ENCODE data around the gene GALNT10.

The GALNT10 gene, protein sequence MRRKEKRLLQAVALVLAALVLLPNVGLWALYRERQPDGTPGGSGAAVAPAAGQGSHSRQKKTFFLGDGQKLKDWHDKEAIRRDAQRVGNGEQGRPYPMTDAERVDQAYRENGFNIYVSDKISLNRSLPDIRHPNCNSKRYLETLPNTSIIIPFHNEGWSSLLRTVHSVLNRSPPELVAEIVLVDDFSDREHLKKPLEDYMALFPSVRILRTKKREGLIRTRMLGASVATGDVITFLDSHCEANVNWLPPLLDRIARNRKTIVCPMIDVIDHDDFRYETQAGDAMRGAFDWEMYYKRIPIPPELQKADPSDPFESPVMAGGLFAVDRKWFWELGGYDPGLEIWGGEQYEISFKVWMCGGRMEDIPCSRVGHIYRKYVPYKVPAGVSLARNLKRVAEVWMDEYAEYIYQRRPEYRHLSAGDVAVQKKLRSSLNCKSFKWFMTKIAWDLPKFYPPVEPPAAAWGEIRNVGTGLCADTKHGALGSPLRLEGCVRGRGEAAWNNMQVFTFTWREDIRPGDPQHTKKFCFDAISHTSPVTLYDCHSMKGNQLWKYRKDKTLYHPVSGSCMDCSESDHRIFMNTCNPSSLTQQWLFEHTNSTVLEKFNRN

GRCh38 chr5:154190595-154191304 is at the start of gene GALNT10:
Gene GALNT10, plus strand, starts transcription at chr5:154190733. Its CDS starts 134 bp downstream, at chr5:154190867.
- TF ChIP-seq GATA3 (IDR thresholded peaks at IDR 0.05; ENCODE audit: low read depth, low read length) = no peak
- TF ChIP-seq GATA2 (IDR thresholded peaks at IDR 0.05; ENCODE audit: low read depth, low read length) = no peak

DNA sequence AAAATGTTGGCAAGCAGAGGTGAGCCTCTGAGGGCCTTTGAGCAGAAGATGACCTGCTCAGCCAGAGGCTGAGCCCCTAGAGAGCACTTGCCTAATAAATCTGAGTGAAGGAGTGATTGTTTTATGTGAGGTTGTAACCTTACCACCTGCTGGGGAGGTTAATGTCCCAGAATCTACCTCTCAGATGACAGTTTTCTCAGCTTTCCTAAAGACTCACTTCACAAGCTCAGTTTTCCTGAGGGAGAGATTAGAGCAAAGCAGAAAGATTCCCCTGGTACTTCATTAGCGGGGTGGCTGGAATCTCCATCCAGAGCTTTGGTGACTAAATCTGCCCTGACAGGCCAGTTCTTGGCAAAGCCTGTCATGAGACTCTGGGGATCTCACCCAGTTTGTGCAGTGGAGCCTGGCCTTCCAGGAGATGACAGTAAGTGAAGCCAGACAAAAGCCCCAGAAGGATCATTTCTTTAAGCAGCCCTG is 48.8 kb upstream of the GALNT10 start:
- TF ChIP-seq GATA3 (IDR thresholded peaks at IDR 0.05; ENCODE audit: low read depth, low read length) (no peak), GATA2 (IDR thresholded peaks at IDR 0.05; ENCODE audit: low read depth, low read length) (no peak)

- TF ChIP-seq GATA2 (IDR thresholded peaks at IDR 0.05; ENCODE audit: low read depth, low read length) (no peak), GATA3 (IDR thresholded peaks at IDR 0.05; ENCODE audit: low read depth, low read length) (no peak)
Measured at GRCh38 chr5:154143211-154143641, 47.3 kb upstream of the GALNT10 start.

- TF ChIP-seq GATA3 (IDR thresholded peaks at IDR 0.05; ENCODE audit: low read depth, low read length) = no peak
Measured at GRCh38 chr5:154145268-154145667, 45.3 kb upstream of the GALNT10 start.

DNA sequence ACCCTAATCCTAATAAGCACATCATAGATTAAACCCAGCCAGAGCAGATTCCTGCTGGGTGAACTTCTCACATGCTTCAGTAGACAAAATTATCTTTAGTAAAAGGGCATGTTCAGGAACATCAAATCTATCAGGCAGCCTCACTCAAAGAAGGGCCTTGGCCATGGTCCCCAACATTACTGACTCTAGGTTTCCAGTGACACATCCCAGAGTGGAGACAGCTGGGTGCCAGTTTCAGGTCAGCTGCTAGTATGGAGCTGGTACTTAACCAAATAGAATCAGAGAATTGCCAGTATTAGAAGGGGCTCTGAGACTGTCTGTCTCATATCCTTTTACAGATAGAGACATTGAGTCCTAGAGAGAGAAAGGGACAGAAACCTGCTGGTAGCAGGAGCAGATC is 44.1 kb upstream of the GALNT10 start:
- no peak for TF ChIP-seq GATA2 (IDR thresholded peaks at IDR 0.05; ENCODE audit: low read depth, low read length)
- TF ChIP-seq GATA3 (IDR thresholded peaks at IDR 0.05; ENCODE audit: low read depth, low read length) = no peak

GRCh38 chr5:154147666-154148065 is 42.9 kb upstream of the GALNT10 start:
- TF ChIP-seq GATA2 (IDR thresholded peaks at IDR 0.05; ENCODE audit: low read depth, low read length) (no peak), GATA3 (IDR thresholded peaks at IDR 0.05; ENCODE audit: low read depth, low read length) (no peak)

- TF ChIP-seq GATA3 (IDR thresholded peaks at IDR 0.05; ENCODE audit: low read depth, low read length) = no peak
- TF ChIP-seq GATA2 (IDR thresholded peaks at IDR 0.05; ENCODE audit: low read depth, low read length) = no peak
Measured at GRCh38 chr5:154157483-154158378, 32.8 kb upstream of the GALNT10 start.

- TF ChIP-seq GATA3 (IDR thresholded peaks at IDR 0.05; ENCODE audit: low read depth, low read length) = no peak
- TF ChIP-seq GATA2 (IDR thresholded peaks at IDR 0.05; ENCODE audit: low read depth, low read length) = no peak
Measured at GRCh38 chr5:154158379-154158737, 32.2 kb upstream of the GALNT10 start.

- TF ChIP-seq GATA2 (IDR thresholded peaks at IDR 0.05; ENCODE audit: low read depth, low read length) = no peak
- TF ChIP-seq GATA3 (IDR thresholded peaks at IDR 0.05; ENCODE audit: low read depth, low read length) = no peak
Measured at GRCh38 chr5:154159343-154159742, 31.2 kb upstream of the GALNT10 start.

DNA sequence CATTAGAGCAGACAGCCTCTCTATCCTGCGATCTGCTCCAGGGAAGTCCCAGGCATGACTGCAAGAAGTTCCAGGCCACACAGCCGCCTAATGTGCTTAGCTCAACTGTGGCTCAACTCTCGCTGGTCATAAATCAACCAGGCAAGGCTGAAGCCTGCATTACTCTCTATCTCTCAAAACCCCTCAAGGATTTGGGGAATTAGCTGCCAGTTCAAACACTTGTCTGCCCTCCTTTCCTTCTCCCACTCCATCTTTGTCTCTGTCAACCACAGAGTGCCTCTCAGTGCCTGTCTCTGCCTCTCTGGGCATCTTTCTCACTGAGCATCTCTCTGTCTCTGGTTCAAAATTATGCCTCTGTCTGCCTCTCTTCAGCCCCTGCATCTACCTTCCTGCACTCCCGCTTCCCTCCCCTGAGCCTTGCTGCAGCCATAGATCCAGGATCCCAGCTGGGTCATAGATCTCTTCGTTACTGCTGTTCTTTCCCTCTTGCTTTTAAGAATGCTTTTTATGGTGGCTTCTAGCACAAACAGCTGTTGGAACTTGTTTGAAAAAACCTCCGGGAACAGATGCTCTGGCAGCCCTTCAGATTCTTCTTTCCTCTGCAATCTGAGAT is 27.9 kb upstream of the GALNT10 start:
- TF ChIP-seq GATA2 (IDR thresholded peaks at IDR 0.05; ENCODE audit: low read depth, low read length) = 0 out of 2 replicates have a peak, but pooled peaks have one; percentile 11
- no peak for TF ChIP-seq GATA3 (IDR thresholded peaks at IDR 0.05; ENCODE audit: low read depth, low read length)

- TF ChIP-seq GATA3 (IDR thresholded peaks at IDR 0.05; ENCODE audit: low read depth, low read length) (no peak), GATA2 (IDR thresholded peaks at IDR 0.05; ENCODE audit: low read depth, low read length) (no peak)
Measured at GRCh38 chr5:154163327-154164248, 26.9 kb upstream of the GALNT10 start.

- TF ChIP-seq GATA2 (IDR thresholded peaks at IDR 0.05; ENCODE audit: low read depth, low read length) (no peak), GATA3 (IDR thresholded peaks at IDR 0.05; ENCODE audit: low read depth, low read length) (no peak)
Measured at GRCh38 chr5:154164249-154164581, 26.3 kb upstream of the GALNT10 start.
